ENCODE data around the gene ILRUN. TPM values are rescaled to one million over a fixed set of nuclear protein-coding genes. Genes with fewer than 3 reads are reported as not detected.
"Not testable (repeated sequence)": the region's sequence is repeated elsewhere in the genome, so short reads cannot be mapped to it uniquely, and the experiment has no call there.

Gene ILRUN
- 10 to 100 TPM; 27.8 to 32.7 TPM for polyA plus RNA-seq

DNA sequence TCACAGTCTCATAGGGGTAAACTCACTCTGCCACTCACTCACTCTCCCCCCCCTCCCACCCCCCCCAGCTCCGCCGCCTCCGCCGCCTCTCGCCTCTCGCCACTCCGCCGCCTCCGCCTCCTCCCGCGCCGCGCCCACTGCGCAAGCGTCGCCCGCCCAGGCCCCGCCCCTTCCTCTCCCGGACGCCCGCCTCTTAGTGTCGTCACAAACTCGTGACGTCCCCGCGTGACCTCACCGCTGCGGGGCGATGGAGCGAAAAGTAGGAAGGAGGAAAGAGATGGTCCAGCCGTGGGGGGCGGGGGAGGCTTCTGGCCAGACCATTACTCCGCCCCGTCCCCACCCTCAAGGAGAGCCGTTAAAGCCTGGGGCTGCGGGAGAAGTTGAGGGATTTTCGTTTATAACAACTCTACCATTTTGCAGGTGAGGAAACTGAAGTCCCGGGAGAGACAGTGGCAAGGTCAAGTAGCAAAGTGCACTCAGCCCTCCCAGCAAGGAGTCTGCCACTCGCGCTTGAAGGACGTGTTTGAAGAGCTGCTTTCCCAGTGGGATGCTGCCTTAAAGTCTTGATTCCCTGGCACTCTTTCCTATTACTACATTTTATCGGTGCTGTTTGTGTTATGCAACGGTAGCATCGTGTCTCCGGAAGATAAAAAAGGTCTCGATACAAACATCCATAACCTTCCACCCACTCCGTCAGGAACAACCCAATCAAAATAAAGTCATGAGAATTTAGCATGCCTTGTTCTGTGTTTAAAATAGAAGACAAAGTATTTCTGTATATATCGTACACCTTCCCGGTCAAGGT is at the start of gene ILRUN:
ILRUN (minus strand) TSS at position 29 of the 805 bp plus-strand sequence. CDS start 164 bp downstream, outside the sequence.
- 5% methylated on average over 31 to 49 of the region's 49 CpGs for WGBS, 2 donors
- Histone ChIP-seq H3K4me1 (ENCODE audit: control insufficient read depth in 2 of 2, insufficient read depth in 2 of 2, low read length in 1 of 2) (peaks cover 0 to 8% of the 10 kb centered on the region in 2 donors), H3K27ac (ENCODE audit: low read depth in 2 of 2, low read length in 1 of 2) (peak within 1 kb of the TSS; percentile 91 to 92), H3K27me3 (ENCODE audit: control insufficient read depth in 1 of 2, insufficient read depth in 2 of 2, low read length in 2 of 2) (no peaks in the 10 kb centered on the region), H3K36me3 (ENCODE audit: control insufficient read depth in 2 of 2, insufficient read depth in 2 of 2, low read length in 1 of 2) (no peaks in the 10 kb centered on the region), H3K4me3 (ENCODE audit: low read depth in 1 of 2, low read length in 2 of 2) (peak within 1 kb of the TSS; percentile 92 to 95), H3K9me3 (ENCODE audit: control insufficient read depth in 2 of 2, insufficient read depth in 1 of 2, low read depth in 1 of 2, low read length in 1 of 2) (no peaks in the 10 kb centered on the region)

DNA sequence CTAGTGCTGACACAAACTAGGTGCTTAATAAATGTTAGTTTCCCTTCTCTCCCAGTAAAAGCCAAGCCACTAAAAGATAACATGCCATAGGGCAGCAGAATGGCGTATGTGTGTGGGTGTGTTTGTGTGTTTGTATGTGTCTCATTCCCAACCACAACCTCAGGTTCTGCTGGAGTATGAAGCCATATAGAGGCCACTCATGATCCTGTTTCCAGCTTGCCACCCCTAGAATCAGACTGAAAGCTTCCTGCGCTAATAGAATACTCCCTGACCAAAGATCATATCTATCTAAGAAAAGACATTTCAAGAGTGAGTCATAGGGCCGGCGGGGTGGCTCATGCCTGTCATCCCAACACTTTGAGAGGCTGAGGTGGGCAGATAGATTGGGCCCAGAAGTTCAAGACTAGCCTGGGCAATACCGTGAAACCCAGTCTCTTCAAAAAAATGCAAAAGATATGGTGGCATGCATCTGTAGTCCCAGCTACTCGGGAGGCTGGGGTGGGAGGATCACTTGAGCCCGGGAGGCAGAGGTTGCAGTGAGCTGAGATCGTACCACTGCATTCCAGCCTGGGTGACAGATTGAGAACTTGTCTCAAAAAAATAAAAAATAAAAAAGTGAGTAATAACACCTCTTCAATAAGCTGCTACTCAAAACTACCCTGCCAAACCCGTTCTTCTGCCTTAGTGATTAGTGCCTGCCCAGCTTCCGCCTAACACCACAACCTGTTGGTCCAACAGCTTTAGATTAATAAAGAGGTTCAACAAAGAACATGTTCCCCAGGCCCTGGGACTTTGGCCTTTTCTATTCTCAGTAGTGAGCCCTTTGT is 48.9 kb upstream of the ILRUN start:
- Histone ChIP-seq H3K36me3 (ENCODE audit: control insufficient read depth in 2 of 2, insufficient read depth in 2 of 2, low read length in 1 of 2) (no peaks in the 10 kb centered on the region), H3K27ac (ENCODE audit: low read depth in 2 of 2, low read length in 1 of 2) (peak overlapping the region; percentile 87 to 94), H3K27me3 (ENCODE audit: control insufficient read depth in 1 of 2, insufficient read depth in 2 of 2, low read length in 2 of 2) (no peaks in the 10 kb centered on the region), H3K4me1 (ENCODE audit: control insufficient read depth in 2 of 2, insufficient read depth in 2 of 2, low read length in 1 of 2) (peaks cover 5 to 6% of the 10 kb centered on the region in 2 donors), H3K9me3 (ENCODE audit: control insufficient read depth in 2 of 2, insufficient read depth in 1 of 2, low read depth in 1 of 2, low read length in 1 of 2) (no peaks in the 10 kb centered on the region), H3K4me3 (ENCODE audit: low read depth in 1 of 2, low read length in 2 of 2) (no peak overlapping the region)
- WGBS, 2 donors: 39 to 56% methylated on average over 10 of the region's 10 CpGs

DNA sequence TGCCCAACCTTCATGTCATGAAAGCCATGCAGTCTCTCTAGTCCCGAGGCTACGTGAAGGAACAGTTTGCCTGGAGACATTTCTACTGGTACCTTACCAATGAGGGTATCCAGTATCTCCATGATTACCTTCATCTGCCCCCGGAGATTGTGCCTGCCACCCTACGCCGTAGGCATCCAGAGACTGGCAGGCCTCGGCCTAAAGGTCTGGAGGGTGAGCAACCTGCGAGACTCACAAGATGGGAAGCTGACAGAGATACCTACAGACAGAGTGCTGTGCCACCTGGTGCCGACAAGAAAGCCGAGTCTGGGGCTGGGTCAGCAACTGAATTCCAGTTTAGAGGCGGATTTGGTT is 47.7 kb upstream of the ILRUN start:
- WGBS, 2 donors: 93 to 96% methylated on average over 10 of the region's 10 CpGs
- H3K4me3 ChIP-seq (ENCODE audit: low read depth in 1 of 2, low read length in 2 of 2); H3K27me3 ChIP-seq (ENCODE audit: control insufficient read depth in 1 of 2, insufficient read depth in 2 of 2, low read length in 2 of 2); H3K4me1 ChIP-seq (ENCODE audit: control insufficient read depth in 2 of 2, insufficient read depth in 2 of 2, low read length in 1 of 2); H3K27ac ChIP-seq (ENCODE audit: low read depth in 2 of 2, low read length in 1 of 2); H3K9me3 ChIP-seq (ENCODE audit: control insufficient read depth in 2 of 2, insufficient read depth in 1 of 2, low read depth in 1 of 2, low read length in 1 of 2); H3K36me3 ChIP-seq (ENCODE audit: control insufficient read depth in 2 of 2, insufficient read depth in 2 of 2, low read length in 1 of 2): not testable (repeated sequence)

DNA sequence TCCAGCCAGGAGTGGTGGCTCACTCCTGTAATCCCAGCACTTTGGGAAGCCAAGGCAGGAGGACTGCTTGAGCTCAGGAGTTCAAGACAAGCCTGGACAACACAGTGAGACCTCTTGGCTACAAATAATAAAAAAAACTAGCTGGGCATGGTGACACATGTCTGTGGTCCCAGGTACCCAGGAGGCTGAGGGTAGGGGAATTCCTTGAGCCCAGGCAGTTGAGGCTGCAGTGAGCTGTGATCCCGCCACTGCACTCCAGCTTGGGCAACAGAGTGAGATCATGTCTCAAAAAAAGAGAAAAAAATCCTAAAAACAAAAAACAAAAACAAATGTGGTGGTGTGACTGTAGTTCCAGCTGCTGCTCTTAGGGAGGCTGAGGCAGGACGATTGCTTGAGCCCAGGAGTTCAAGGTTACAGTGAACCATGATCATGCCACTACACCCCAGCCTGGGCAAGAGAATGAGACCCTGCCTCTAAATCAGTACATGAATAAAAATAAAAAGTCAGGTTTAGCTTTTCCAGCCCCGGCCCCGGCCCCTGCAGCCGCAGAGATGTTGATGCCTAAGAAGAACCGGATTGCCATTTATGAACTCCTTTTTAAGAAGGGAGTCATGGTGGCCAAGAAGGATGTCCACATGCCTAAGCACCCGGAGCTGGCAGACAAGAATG is 47.2 kb upstream of the ILRUN start:
- Histone ChIP-seq H3K4me1 (ENCODE audit: control insufficient read depth in 2 of 2, insufficient read depth in 2 of 2, low read length in 1 of 2) (peaks cover 5 to 6% of the 10 kb centered on the region in 2 donors), H3K27me3 (ENCODE audit: control insufficient read depth in 1 of 2, insufficient read depth in 2 of 2, low read length in 2 of 2) (no peaks in the 10 kb centered on the region), H3K9me3 (ENCODE audit: control insufficient read depth in 2 of 2, insufficient read depth in 1 of 2, low read depth in 1 of 2, low read length in 1 of 2) (no peaks in the 10 kb centered on the region), H3K4me3 (ENCODE audit: low read depth in 1 of 2, low read length in 2 of 2) (no peak overlapping the region), H3K36me3 (ENCODE audit: control insufficient read depth in 2 of 2, insufficient read depth in 2 of 2, low read length in 1 of 2) (no peaks in the 10 kb centered on the region), H3K27ac (ENCODE audit: low read depth in 2 of 2, low read length in 1 of 2) (no peak overlapping the region)
- 79 to 87% methylated on average over 7 of the region's 7 CpGs for WGBS, 2 donors

DNA sequence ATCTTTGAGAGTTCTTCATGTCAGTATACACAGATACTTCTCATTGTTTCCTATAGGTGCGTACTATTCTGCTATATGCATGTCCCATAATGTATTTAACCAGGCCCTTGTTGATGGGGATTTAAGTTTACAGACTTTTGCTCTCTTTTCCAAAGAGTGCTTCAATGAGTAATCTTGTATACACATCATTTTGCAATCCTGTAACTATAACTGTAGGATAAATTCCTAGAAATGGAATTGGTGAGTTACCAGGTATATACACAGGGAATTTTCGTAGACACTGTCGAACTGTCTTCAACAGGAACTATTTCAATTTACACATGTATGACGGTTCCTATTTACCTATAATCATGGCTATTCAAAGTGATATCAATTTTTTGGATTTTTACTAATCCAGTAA is 45.5 kb upstream of the ILRUN start:
- Histone ChIP-seq H3K36me3 (ENCODE audit: control insufficient read depth in 2 of 2, insufficient read depth in 2 of 2, low read length in 1 of 2) (no peaks in the 10 kb centered on the region), H3K4me1 (ENCODE audit: control insufficient read depth in 2 of 2, insufficient read depth in 2 of 2, low read length in 1 of 2) (peaks cover 2 to 6% of the 10 kb centered on the region in 2 donors), H3K27me3 (ENCODE audit: control insufficient read depth in 1 of 2, insufficient read depth in 2 of 2, low read length in 2 of 2) (no peaks in the 10 kb centered on the region), H3K27ac (ENCODE audit: low read depth in 2 of 2, low read length in 1 of 2) (no peak overlapping the region), H3K4me3 (ENCODE audit: low read depth in 1 of 2, low read length in 2 of 2) (no peak overlapping the region), H3K9me3 (ENCODE audit: control insufficient read depth in 2 of 2, insufficient read depth in 1 of 2, low read depth in 1 of 2, low read length in 1 of 2) (no peaks in the 10 kb centered on the region)
- 88 to 93% methylated on average over 4 of the region's 4 CpGs for WGBS, 2 donors

DNA sequence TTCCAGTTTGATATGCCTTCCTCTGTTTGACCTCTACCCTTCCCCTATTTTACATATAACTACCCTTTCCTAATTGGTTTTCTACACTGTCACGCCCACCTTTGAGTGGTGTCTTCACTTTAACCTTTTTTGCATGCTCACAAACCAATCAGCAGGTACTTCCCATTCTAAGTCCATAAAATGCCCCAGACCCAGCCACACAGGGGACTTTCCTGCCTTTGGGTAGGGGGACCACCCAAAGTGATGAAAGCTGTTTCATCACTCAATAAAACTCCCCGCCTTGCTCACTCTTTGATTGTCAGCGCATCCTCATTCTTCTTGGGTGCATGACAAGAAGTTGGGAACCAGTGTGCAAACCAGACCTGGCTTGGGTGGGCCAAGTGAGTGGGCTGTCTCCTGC is 40.3 kb upstream of the ILRUN start:
- Histone ChIP-seq H3K4me1 (ENCODE audit: control insufficient read depth in 2 of 2, insufficient read depth in 2 of 2, low read length in 1 of 2) (no peaks in the 10 kb centered on the region), H3K27ac (ENCODE audit: low read depth in 2 of 2, low read length in 1 of 2) (no peak overlapping the region), H3K36me3 (ENCODE audit: control insufficient read depth in 2 of 2, insufficient read depth in 2 of 2, low read length in 1 of 2) (no peaks in the 10 kb centered on the region), H3K27me3 (ENCODE audit: control insufficient read depth in 1 of 2, insufficient read depth in 2 of 2, low read length in 2 of 2) (no peaks in the 10 kb centered on the region), H3K4me3 (ENCODE audit: low read depth in 1 of 2, low read length in 2 of 2) (no peak overlapping the region), H3K9me3 (ENCODE audit: control insufficient read depth in 2 of 2, insufficient read depth in 1 of 2, low read depth in 1 of 2, low read length in 1 of 2) (no peaks in the 10 kb centered on the region)
- 88 to 94% methylated on average over 3 of the region's 3 CpGs for WGBS, 2 donors

DNA sequence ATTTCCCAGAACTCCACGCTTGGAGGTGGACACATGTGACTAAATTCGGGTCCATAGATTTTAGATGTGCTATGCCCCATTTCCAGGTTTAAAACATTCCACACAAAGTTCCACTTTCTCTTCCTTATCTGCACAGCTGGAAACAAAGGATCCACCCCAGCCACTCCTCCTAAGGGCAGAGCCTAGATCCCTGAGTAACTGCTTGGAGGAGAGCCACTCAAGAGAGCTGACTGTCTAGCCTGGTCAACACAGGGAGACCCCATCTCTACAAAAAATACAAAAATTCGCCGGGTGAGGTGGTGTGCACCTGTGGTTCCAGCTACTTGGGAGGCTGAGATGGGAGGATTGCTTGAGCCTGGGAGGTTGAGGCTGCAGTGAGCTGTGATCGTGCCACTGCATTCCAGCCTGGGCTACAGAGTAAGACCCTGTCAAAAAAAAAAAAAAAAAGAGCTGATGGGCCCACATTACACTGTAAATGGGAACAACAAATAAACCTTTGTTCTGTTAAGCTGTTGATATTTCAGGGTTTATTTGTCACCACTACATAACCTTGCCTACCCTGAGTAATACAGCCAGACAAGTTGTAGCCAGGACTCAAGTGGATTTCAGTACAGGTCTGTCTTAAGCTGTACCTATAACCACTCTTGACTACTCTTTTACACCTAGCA is 35.0 kb upstream of the ILRUN start:
- Histone ChIP-seq H3K27ac (ENCODE audit: low read depth in 2 of 2, low read length in 1 of 2) (no peak overlapping the region), H3K27me3 (ENCODE audit: control insufficient read depth in 1 of 2, insufficient read depth in 2 of 2, low read length in 2 of 2) (no peaks in the 10 kb centered on the region), H3K9me3 (ENCODE audit: control insufficient read depth in 2 of 2, insufficient read depth in 1 of 2, low read depth in 1 of 2, low read length in 1 of 2) (no peaks in the 10 kb centered on the region), H3K4me3 (ENCODE audit: low read depth in 1 of 2, low read length in 2 of 2) (no peak overlapping the region), H3K36me3 (ENCODE audit: control insufficient read depth in 2 of 2, insufficient read depth in 2 of 2, low read length in 1 of 2) (no peaks in the 10 kb centered on the region), H3K4me1 (ENCODE audit: control insufficient read depth in 2 of 2, insufficient read depth in 2 of 2, low read length in 1 of 2) (no peaks in the 10 kb centered on the region)
- WGBS, 2 donors: 94 to 95% methylated on average over 5 of the region's 5 CpGs

DNA sequence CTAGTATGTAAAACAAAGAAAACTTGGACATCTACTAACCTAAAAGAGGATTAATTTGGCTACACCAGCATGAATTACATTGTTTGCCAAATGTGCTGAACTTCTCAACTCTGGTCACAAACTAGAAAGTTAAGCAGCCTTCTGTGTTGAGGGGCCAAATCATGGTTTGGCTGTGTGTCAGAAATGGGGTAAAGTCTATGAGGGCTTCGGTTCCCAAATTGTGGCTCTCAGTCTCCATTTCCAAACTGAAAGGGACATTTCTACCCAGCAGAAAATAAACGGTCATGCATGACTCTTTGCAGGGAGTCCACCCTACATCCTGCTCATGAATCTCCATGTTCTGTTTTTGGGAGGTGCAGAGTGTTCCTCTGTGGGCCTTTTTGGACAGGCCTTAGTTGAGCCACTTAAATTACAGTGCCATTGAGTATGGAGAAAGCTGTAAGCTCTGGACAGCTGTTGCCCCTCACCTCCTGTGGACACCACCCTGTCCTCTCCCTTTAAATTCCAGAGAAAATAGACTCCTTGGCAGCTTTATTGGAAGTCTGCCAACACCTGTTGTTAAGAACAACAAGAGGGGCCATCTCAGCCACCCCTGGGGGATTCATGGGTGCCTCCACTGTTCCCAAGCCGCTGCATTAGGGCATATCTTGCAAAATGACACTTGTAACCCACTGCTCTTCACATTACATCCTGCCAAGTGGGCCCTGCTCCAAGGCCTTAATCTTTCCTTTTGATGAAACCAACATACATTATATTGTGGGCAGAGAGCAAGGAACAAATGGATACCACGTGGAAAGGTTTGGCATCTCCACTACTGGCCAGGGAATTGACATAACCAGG is 33.3 kb upstream of the ILRUN start:
- Histone ChIP-seq H3K4me3 (ENCODE audit: low read depth in 1 of 2, low read length in 2 of 2) (no peak overlapping the region), H3K9me3 (ENCODE audit: control insufficient read depth in 2 of 2, insufficient read depth in 1 of 2, low read depth in 1 of 2, low read length in 1 of 2) (no peaks in the 10 kb centered on the region)
- 53 to 65% methylated on average over 4 of the region's 4 CpGs for WGBS, 2 donors

More for the DNA sequence above, 33.3 kb upstream of the ILRUN start:
- Histone ChIP-seq H3K27me3 (ENCODE audit: control insufficient read depth in 1 of 2, insufficient read depth in 2 of 2, low read length in 2 of 2) (no peaks in the 10 kb centered on the region), H3K36me3 (ENCODE audit: control insufficient read depth in 2 of 2, insufficient read depth in 2 of 2, low read length in 1 of 2) (no peaks in the 10 kb centered on the region), H3K4me1 (ENCODE audit: control insufficient read depth in 2 of 2, insufficient read depth in 2 of 2, low read length in 1 of 2) (no peaks in the 10 kb centered on the region), H3K27ac (ENCODE audit: low read depth in 2 of 2, low read length in 1 of 2) (no peak overlapping the region)

Data from esophagus (tissue), 2 donors.